Activated CD4-positive, alpha-beta T cell treated with anti-CD3 and anti-CD28 coated beads for 36 hours (primary cell): ENCODE data around the gene RPS27A. TPM values are rescaled to one million over a fixed set of nuclear protein-coding genes. Genes with fewer than 3 reads are reported as not detected.
"Not testable (repeated sequence)": the region's sequence is repeated elsewhere in the genome, so short reads cannot be mapped to it uniquely, and the experiment has no call there.

Experiments used
- ATAC-seq: fragments of 200-7000 bp; cut with Tn5 transposase; one replicate; pipeline ENCODE4 v1.10.0; 2021; ENCODE audit warnings: mild to moderate bottlenecking, moderate library complexity
- CTCF ChIA-PET: fragments of 350-600 bp; sonication (Branson Sonifier 250); formaldehyde crosslinking; loops from one replicate; lab custom pipeline; 2021; ENCODE audit warnings: antibody characterized with exemption; lab: Charles Lee
- POLR2A ChIA-PET: fragments of 350-600 bp; sonication (Branson Sonifier 250); formaldehyde crosslinking; loops from one replicate; lab custom pipeline; 2021; ENCODE audit warnings: antibody characterized with exemption, inconsistent platforms; lab: Charles Lee
- DNase-seq: peaks from one replicate; pipeline ENCODE4 v3.0.0-alpha.2; 2020
- H3K27ac Mint-ChIP-seq: one replicate; pipeline ENCODE4 v1.8.0; 2021; ENCODE audit warnings: mixed read lengths
- H3K27me3 Mint-ChIP-seq: one replicate; pipeline ENCODE4 v1.8.0; 2021; ENCODE audit warnings: mixed read lengths
- H3K36me3 Mint-ChIP-seq: one replicate; pipeline ENCODE4 v1.8.0; 2021; ENCODE audit warnings: low read depth, mixed read lengths
- H3K4me1 Mint-ChIP-seq: one replicate; pipeline ENCODE4 v1.8.0; 2021; ENCODE audit warnings: mixed read lengths
- H3K4me3 Mint-ChIP-seq: one replicate; pipeline ENCODE4 v1.8.0; 2021; ENCODE audit warnings: mild to moderate bottlenecking, moderate library complexity, mixed read lengths
- H3K9me3 Mint-ChIP-seq: one replicate; pipeline ENCODE4 v1.8.0; 2021; ENCODE audit warnings: low read depth, mixed read lengths
- intact Hi-C, 2 experiments: fragments of 100-400 bp; cut with DNase I in 1 of 2; cut with micrococcal nuclease in 1 of 2; formaldehyde crosslinking; loops; one replicate each; pipeline versions ENCODE4 v1.14.2 to v1.15.1; 2022 to 2024; cut with DNase I, micrococcal nuclease
- total RNA-seq, 2 experiments: library from RNA; stranded (reverse); gene quantifications; one replicate each; pipeline ENCODE4 v1.2.3, GENCODE V29; 2021

RPS27A gene
- total RNA-seq, 2 experiments from 2014 or later = 674 to 1,461 TPM

- H3K4me1 Mint-ChIP-seq = peaks cover 28% of the 10 kb centered on the region
- H3K27me3 Mint-ChIP-seq = no peaks in the 10 kb centered on the region
- POLR2A ChIA-PET = no interaction called here
- no peak overlapping the region for H3K4me3 Mint-ChIP-seq
- H3K36me3 Mint-ChIP-seq = peaks cover 61% of the 10 kb centered on the region
- intact Hi-C loops = loop anchor here in 1 of 2 experiments (10.0 kb wide), 1 partner anchor 512 kb away; the partner anchor contains the start of gene EML6
- CTCF ChIA-PET = no interaction called here
- ATAC-seq = no peak
- DNase-seq = no peak
- H3K9me3 Mint-ChIP-seq = no peaks in the 10 kb centered on the region
- no peak overlapping the region for H3K27ac Mint-ChIP-seq
Measured at GRCh38 chr2:55236992-55237543, 4.6 kb downstream of the RPS27A start.

GRCh38 chr2:55239656-55240222, 7.3 kb downstream of the RPS27A start:
- intact Hi-C loops = loop anchor here in 1 of 2 experiments (10.0 kb wide), 1 partner anchor 515 kb away; the partner anchor contains the start of gene EML6
- Mint-ChIP-seq H3K27me3 (no peaks in the 10 kb centered on the region), H3K27ac (no peak overlapping the region), H3K4me3 (no peak overlapping the region), H3K9me3 (no peaks in the 10 kb centered on the region), H3K4me1 (peaks cover 14% of the 10 kb centered on the region), H3K36me3 (peaks cover 45% of the 10 kb centered on the region)
- ChIA-PET POLR2A (no interaction called here), CTCF (no interaction called here)
- ATAC-seq (no peak), DNase-seq (no peak)

- H3K27me3 Mint-ChIP-seq, CTCF ChIA-PET, H3K9me3 Mint-ChIP-seq, H3K4me3 Mint-ChIP-seq, H3K27ac Mint-ChIP-seq, DNase-seq, intact Hi-C loops, ATAC-seq, H3K4me1 Mint-ChIP-seq, POLR2A ChIA-PET: not testable (repeated sequence)
- peaks cover 30% of the 10 kb centered on the region for H3K36me3 Mint-ChIP-seq
Measured at GRCh38 chr2:55241582-55241981, 9.1 kb downstream of the RPS27A start.

GRCh38 chr2:55242617-55243016, 10.1 kb downstream of the RPS27A start:
- ChIA-PET CTCF (no interaction called here), POLR2A (no interaction called here)
- Mint-ChIP-seq H3K36me3 (peaks cover 30% of the 10 kb centered on the region), H3K4me1 (no peaks in the 10 kb centered on the region), H3K27me3 (no peaks in the 10 kb centered on the region), H3K27ac (no peak overlapping the region), H3K4me3 (no peak overlapping the region), H3K9me3 (no peaks in the 10 kb centered on the region)
- no peak for DNase-seq
- intact Hi-C loops = no loop called here
- ATAC-seq = no peak

GRCh38 chr2:55245411-55245810, 12.9 kb downstream of the RPS27A start:
- ATAC-seq (no peak), DNase-seq (no peak)
- intact Hi-C loops = no loop called here
- no peaks in the 10 kb centered on the region for H3K9me3 Mint-ChIP-seq
- ChIA-PET POLR2A (no interaction called here), CTCF (interaction anchor here (0.8 kb wide), 1 partner anchor 23 kb away, joined by 4 read pairs; no protein-coding TSS in a partner anchor)
- H3K27ac Mint-ChIP-seq = no peak overlapping the region
- H3K36me3 Mint-ChIP-seq = peaks cover 33% of the 10 kb centered on the region
- no peaks in the 10 kb centered on the region for H3K27me3 Mint-ChIP-seq
- no peaks in the 10 kb centered on the region for H3K4me1 Mint-ChIP-seq
- no peak overlapping the region for H3K4me3 Mint-ChIP-seq

- intact Hi-C loops = no loop called here
- H3K9me3 Mint-ChIP-seq = no peaks in the 10 kb centered on the region
- ATAC-seq (no peak), DNase-seq (no peak)
- no peaks in the 10 kb centered on the region for H3K4me1 Mint-ChIP-seq
- H3K4me3 Mint-ChIP-seq = no peak overlapping the region
- peaks cover 34% of the 10 kb centered on the region for H3K36me3 Mint-ChIP-seq
- H3K27ac Mint-ChIP-seq = no peak overlapping the region
- no peaks in the 10 kb centered on the region for H3K27me3 Mint-ChIP-seq
- ChIA-PET POLR2A (interaction anchor here (1.6 kb wide), 1 partner anchor 272 kb away, joined by 3 read pairs; the partner anchor contains the start of gene CFAP36), CTCF (no interaction called here)
Measured at GRCh38 chr2:55247025-55247424, 14.5 kb downstream of the RPS27A start.

- POLR2A ChIA-PET = no interaction called here
- no peak overlapping the region for H3K4me3 Mint-ChIP-seq
Measured at GRCh38 chr2:55252832-55253231, 20.3 kb downstream of the RPS27A start.

GRCh38 chr2:55259586-55259985, 27.1 kb downstream of the RPS27A start:
- H3K36me3 Mint-ChIP-seq = peaks cover 23% of the 10 kb centered on the region
- POLR2A ChIA-PET, H3K4me3 Mint-ChIP-seq, H3K4me1 Mint-ChIP-seq, ATAC-seq, DNase-seq, H3K27me3 Mint-ChIP-seq, H3K9me3 Mint-ChIP-seq, intact Hi-C loops, H3K27ac Mint-ChIP-seq: not testable (repeated sequence)
- CTCF ChIA-PET = interaction anchor here (0.7 to 1.1 kb wide), 2 partner anchors 15 to 361 kb away, joined by 3 to 4 read pairs; no protein-coding TSS in a partner anchor

More at GRCh38 chr2:55252832-55253231, 20.3 kb downstream of the RPS27A start:
- ATAC-seq = no peak
- H3K9me3 Mint-ChIP-seq = no peaks in the 10 kb centered on the region
- CTCF ChIA-PET = no interaction called here
- H3K36me3 Mint-ChIP-seq = peaks cover 30% of the 10 kb centered on the region
- H3K4me1 Mint-ChIP-seq = no peaks in the 10 kb centered on the region
- no peak for DNase-seq
- H3K27me3 Mint-ChIP-seq = no peaks in the 10 kb centered on the region
- intact Hi-C loops = no loop called here
- H3K27ac Mint-ChIP-seq = no peak overlapping the region

GRCh38 chr2:55268288-55268906, 35.9 kb downstream of the RPS27A start:
- H3K36me3 Mint-ChIP-seq = peaks cover 21% of the 10 kb centered on the region
- ATAC-seq (no peak), DNase-seq (no peak)
- H3K27ac Mint-ChIP-seq = peak overlapping the region; percentile 95
- POLR2A ChIA-PET = no interaction called here
- peak overlapping the region; percentile 96 for H3K4me3 Mint-ChIP-seq
- H3K9me3 Mint-ChIP-seq = no peaks in the 10 kb centered on the region
- intact Hi-C loops = loop anchor here (2.0 kb wide), 4 partner anchors 36 to 424 kb away; partner anchors contain the start of genes CCDC88A (in 1 of the 2), CLHC1 (in 1 of the 2), PNPT1 (in 1 of the 2) and RPS27A (in 1 of the 2)
- H3K4me1 Mint-ChIP-seq = peaks cover 10% of the 10 kb centered on the region
- H3K27me3 Mint-ChIP-seq = no peaks in the 10 kb centered on the region
- CTCF ChIA-PET = interaction anchor here (0.7 to 0.8 kb wide), 2 partner anchors 11 to 16 kb away, joined by 3 read pairs; no protein-coding TSS in a partner anchor

- Mint-ChIP-seq H3K27me3 (no peaks in the 10 kb centered on the region), H3K9me3 (no peaks in the 10 kb centered on the region), H3K4me1 (peaks cover 10% of the 10 kb centered on the region), H3K4me3 (peak within 1 kb of the TSS; percentile 96), H3K36me3 (peaks cover 15% of the 10 kb centered on the region), H3K27ac (peak within 1 kb of the TSS; percentile 95)
- ChIA-PET CTCF (interaction anchor here (0.8 to 1.1 kb wide), 3 partner anchors 16 to 39 kb away, joined by 3 to 4 read pairs (median 3); no protein-coding TSS in a partner anchor), POLR2A (interaction anchor here (0.6 kb wide), 1 partner anchor 331 kb away, joined by 9 read pairs; no protein-coding TSS in a partner anchor)
- DNase-seq (peak; percentile 94), ATAC-seq (peak; percentile 95)
- intact Hi-C loops = loop anchor here (1.0 to 2.0 kb wide), 11 partner anchors 13 to 424 kb away; partner anchors contain the start of genes CCDC88A (in 2 of the 2), CFAP36 (in 2 of the 2), CLHC1 (in 2 of the 2) and RPS27A (in 2 of the 2)
Measured at GRCh38 chr2:55268907-55269644, 36.6 kb downstream of the RPS27A start, which contains the start of gene MTIF2. Gene MTIF2, minus strand, starts transcription at chr2:55269231. Its CDS starts 5,373 bp downstream, at chr2:55263858.
